ENCODE measurements around the gene STK11IP.

The STK11IP gene

GRCh38 chr2:219563271-219563928 is 34.3 kb upstream of the STK11IP start:
- no peak for DNase-seq

GRCh38 chr2:219565130-219566080 is 32.3 kb upstream of the STK11IP start:
- DNase-seq = no peak

GRCh38 chr2:219566640-219567039 is 31.0 kb upstream of the STK11IP start:
- no peak for DNase-seq

GRCh38 chr2:219567131-219567530 is 30.5 kb upstream of the STK11IP start:
- DNase-seq = no peak

GRCh38 chr2:219567791-219568361 is 29.8 kb upstream of the STK11IP start:
- DNase-seq = no peak

GRCh38 chr2:219569041-219569440 is 28.6 kb upstream of the STK11IP start:
- no peak for DNase-seq

GRCh38 chr2:219569635-219570034 is 28.0 kb upstream of the STK11IP start:
- no peak for DNase-seq

GRCh38 chr2:219570194-219570923 is 27.3 kb upstream of the STK11IP start:
- no peak for DNase-seq

GRCh38 chr2:219570924-219571310 is 26.7 kb upstream of the STK11IP start:
- no peak for DNase-seq

GRCh38 chr2:219571311-219572236 is 26.1 kb upstream of the STK11IP start, which contains the start of gene OBSL1:
Gene OBSL1, minus strand, starts transcription at chr2:219571539. Its CDS starts 307 bp downstream, at chr2:219571232.
- no peak for DNase-seq

- DNase-seq = no peak
Observed at GRCh38 chr2:219572237-219573001, 25.2 kb upstream of the STK11IP start, which contains the start of gene INHA. Gene INHA, plus strand, starts transcription at chr2:219572310. Its CDS starts 65 bp downstream, at chr2:219572375.

- DNase-seq = no peak
Observed at GRCh38 chr2:219573166-219573565, 24.5 kb upstream of the STK11IP start.

GRCh38 chr2:219574484-219575311 is 23.0 kb upstream of the STK11IP start:
- DNase-seq = no peak

- no peak for DNase-seq
Observed at GRCh38 chr2:219575566-219576504, 21.8 kb upstream of the STK11IP start.

GRCh38 chr2:219576505-219577388 is 20.9 kb upstream of the STK11IP start:
- no peak for DNase-seq

- DNase-seq = no peak
Observed at GRCh38 chr2:219578811-219579613, 18.6 kb upstream of the STK11IP start.

GRCh38 chr2:219581346-219581745 is 16.3 kb upstream of the STK11IP start:
- DNase-seq = no peak

Measured in CD4-positive, alpha-beta T cell treated with Interleukin-1 beta for 1 hour (primary cell).